Large intestine (tissue), 3 donors: ENCODE results near the gene BHMT2. TPM values are rescaled to one million over a fixed set of nuclear protein-coding genes. Genes with fewer than 3 reads are reported as not detected.
A peak's percentile ranks its signal among the peaks of the same experiment; 100 is the strongest.

Source experiments
- DNase-seq, 2 donors: peaks; one replicate each; pipeline versions ENCODE4 v3.0.0 to v3.0.0-alpha.2; 2013
- H3K27ac ChIP-seq: one replicate; pipeline ENCODE4 v1.5.1; 2013; ENCODE audit warnings: low read length
- H3K27me3 ChIP-seq: 2 replicates; pipeline ENCODE4 v1.6.1; 2013; ENCODE audit warnings: low read length; ENCODE audit not compliant: control insufficient read depth, insufficient read depth
- H3K36me3 ChIP-seq: 2 replicates; pipeline ENCODE4 v1.6.1; 2013; ENCODE audit warnings: low read length; ENCODE audit not compliant: control insufficient read depth, insufficient read depth
- H3K4me1 ChIP-seq: one replicate; pipeline ENCODE4 v1.6.1; 2013; ENCODE audit warnings: low read length; ENCODE audit not compliant: control insufficient read depth, insufficient read depth
- H3K4me3 ChIP-seq: one replicate; pipeline ENCODE4 v1.5.1; 2013; ENCODE audit warnings: low read length
- H3K9me3 ChIP-seq: one replicate; pipeline ENCODE4 v1.6.1; 2013; ENCODE audit warnings: mild to moderate bottlenecking, low read depth, low read length, moderate library complexity; ENCODE audit not compliant: control insufficient read depth
- whole genome bisulfite sequencing: methylation state at CpG from one replicate; pipeline ENCODE4 v1.1.5; 2013; ENCODE audit warnings: low lambda C conversion rate; ENCODE audit not compliant: insufficient coverage; 5-methylcytosine and 5-hydroxymethylcytosine counted together
- polyA plus RNA-seq: library from polyadenylated mRNA; unstranded; fragments of 120-200 nt; gene quantifications from one replicate; pipeline ENCODE4 v1.2.1, GENCODE V29; 2013

Gene BHMT2
- polyA plus RNA-seq, 1 donor: 2.8 TPM

GRCh38 chr5:79032031-79032695, 37.4 kb upstream of the BHMT2 start:
- peaks cover 12% of the 10 kb centered on the region for H3K4me1 ChIP-seq
- no peak overlapping the region for H3K4me3 ChIP-seq
- peaks cover 3% of the 10 kb centered on the region for H3K9me3 ChIP-seq

GRCh38 chr5:79032782-79033181, 36.8 kb upstream of the BHMT2 start:
- peaks cover 3% of the 10 kb centered on the region for H3K9me3 ChIP-seq
- no peak overlapping the region for H3K27ac ChIP-seq
- 100% methylated on average over 1 of the region's 5 CpGs for WGBS
- DNase-seq: no peak
- no peaks in the 10 kb centered on the region for H3K36me3 ChIP-seq
- no peaks in the 10 kb centered on the region for H3K27me3 ChIP-seq
- H3K4me1 ChIP-seq: peaks cover 12% of the 10 kb centered on the region
- H3K4me3 ChIP-seq: no peak overlapping the region

More at GRCh38 chr5:79032031-79032695, 37.4 kb upstream of the BHMT2 start:
- WGBS: no CpG with 5 or more reads among the region's 10 CpGs
- Histone ChIP-seq H3K27ac (peak overlapping the region; percentile 72), H3K27me3 (no peaks in the 10 kb centered on the region), H3K36me3 (no peaks in the 10 kb centered on the region)
- peak; percentile 4 to 22 for DNase-seq

GRCh38 chr5:79035237-79035636, 34.3 kb upstream of the BHMT2 start:
- Histone ChIP-seq H3K27ac (no peak overlapping the region), H3K4me3 (no peak overlapping the region), H3K9me3 (peaks cover 3% of the 10 kb centered on the region), H3K36me3 (no peaks in the 10 kb centered on the region), H3K27me3 (no peaks in the 10 kb centered on the region), H3K4me1 (peaks cover 12% of the 10 kb centered on the region)
- WGBS: 100% methylated on average over 1 of the region's 3 CpGs
- no peak for DNase-seq

- H3K4me3 ChIP-seq: no peak overlapping the region
- peaks cover 4% of the 10 kb centered on the region for H3K4me1 ChIP-seq
- peaks cover 3% of the 10 kb centered on the region for H3K9me3 ChIP-seq
- H3K36me3 ChIP-seq: no peaks in the 10 kb centered on the region
- H3K27me3 ChIP-seq: no peaks in the 10 kb centered on the region
- no peak for DNase-seq
- no CpG with 5 or more reads among the region's 2 CpGs for WGBS
- H3K27ac ChIP-seq: no peak overlapping the region
These were observed 32.8 kb upstream of the BHMT2 start for GRCh38 chr5:79036769-79037168.

GRCh38 chr5:79042188-79042587, 27.4 kb upstream of the BHMT2 start:
- H3K4me1 ChIP-seq: no peaks in the 10 kb centered on the region
- no peaks in the 10 kb centered on the region for H3K27me3 ChIP-seq
- DNase-seq: no peak
- H3K36me3 ChIP-seq: no peaks in the 10 kb centered on the region
- H3K4me3 ChIP-seq: no peak overlapping the region
- H3K27ac ChIP-seq: no peak overlapping the region
- WGBS: no CpG with 5 or more reads among the region's 3 CpGs
- no peaks in the 10 kb centered on the region for H3K9me3 ChIP-seq

- no peaks in the 10 kb centered on the region for H3K36me3 ChIP-seq
- no peak overlapping the region for H3K4me3 ChIP-seq
- H3K4me1 ChIP-seq: no peaks in the 10 kb centered on the region
These were observed 22.4 kb upstream of the BHMT2 start for GRCh38 chr5:79047199-79047598.

GRCh38 chr5:79048437-79048836, 21.1 kb upstream of the BHMT2 start:
- Histone ChIP-seq H3K36me3 (no peaks in the 10 kb centered on the region), H3K27ac (no peak overlapping the region), H3K9me3 (no peaks in the 10 kb centered on the region), H3K4me1 (no peaks in the 10 kb centered on the region), H3K27me3 (no peaks in the 10 kb centered on the region), H3K4me3 (no peak overlapping the region)
- no peak for DNase-seq

More at GRCh38 chr5:79047199-79047598, 22.4 kb upstream of the BHMT2 start:
- H3K9me3 ChIP-seq: no peaks in the 10 kb centered on the region
- no peak for DNase-seq
- H3K27ac ChIP-seq: no peak overlapping the region
- WGBS: 100% methylated on average over 1 of the region's 3 CpGs
- no peaks in the 10 kb centered on the region for H3K27me3 ChIP-seq

- H3K27ac ChIP-seq: no peak overlapping the region
- H3K4me1 ChIP-seq: no peaks in the 10 kb centered on the region
- H3K9me3 ChIP-seq: no peaks in the 10 kb centered on the region
- no peaks in the 10 kb centered on the region for H3K36me3 ChIP-seq
- no peak overlapping the region for H3K4me3 ChIP-seq
- 100% methylated on average over 1 of the region's 3 CpGs for WGBS
- DNase-seq: no peak
- H3K27me3 ChIP-seq: no peaks in the 10 kb centered on the region
These were observed 19.1 kb upstream of the BHMT2 start for GRCh38 chr5:79050498-79050897.

GRCh38 chr5:79053321-79053720, 16.2 kb upstream of the BHMT2 start:
- Histone ChIP-seq H3K4me3 (no peak overlapping the region), H3K27ac (no peak overlapping the region), H3K9me3 (no peaks in the 10 kb centered on the region), H3K4me1 (no peaks in the 10 kb centered on the region), H3K27me3 (no peaks in the 10 kb centered on the region), H3K36me3 (no peaks in the 10 kb centered on the region)
- 100% methylated on average over 1 of the region's 4 CpGs for WGBS
- DNase-seq: no peak

GRCh38 chr5:79055017-79055416, 14.6 kb upstream of the BHMT2 start:
- Histone ChIP-seq H3K4me1 (no peaks in the 10 kb centered on the region), H3K9me3 (no peaks in the 10 kb centered on the region), H3K27me3 (no peaks in the 10 kb centered on the region), H3K27ac (no peak overlapping the region), H3K36me3 (no peaks in the 10 kb centered on the region), H3K4me3 (no peak overlapping the region)
- DNase-seq: no peak
- WGBS: 100% methylated on average over 1 of the region's 1 CpG

GRCh38 chr5:79056847-79057246, 12.7 kb upstream of the BHMT2 start:
- H3K9me3 ChIP-seq: no peaks in the 10 kb centered on the region
- H3K4me3 ChIP-seq: no peak overlapping the region
- no peak for DNase-seq
- H3K27ac ChIP-seq: no peak overlapping the region
- H3K36me3 ChIP-seq: no peaks in the 10 kb centered on the region
- no peaks in the 10 kb centered on the region for H3K4me1 ChIP-seq
- no peaks in the 10 kb centered on the region for H3K27me3 ChIP-seq
